ENCODE results near the gene PKNOX2. TPM values are rescaled to one million over a fixed set of nuclear protein-coding genes. Genes with fewer than 3 reads are reported as not detected.

Gene PKNOX2
- total RNA-seq, 4 donors from 2014 or later = 0.40 to 5.9 (median 1.1) TPM; not detected in 1

DNA sequence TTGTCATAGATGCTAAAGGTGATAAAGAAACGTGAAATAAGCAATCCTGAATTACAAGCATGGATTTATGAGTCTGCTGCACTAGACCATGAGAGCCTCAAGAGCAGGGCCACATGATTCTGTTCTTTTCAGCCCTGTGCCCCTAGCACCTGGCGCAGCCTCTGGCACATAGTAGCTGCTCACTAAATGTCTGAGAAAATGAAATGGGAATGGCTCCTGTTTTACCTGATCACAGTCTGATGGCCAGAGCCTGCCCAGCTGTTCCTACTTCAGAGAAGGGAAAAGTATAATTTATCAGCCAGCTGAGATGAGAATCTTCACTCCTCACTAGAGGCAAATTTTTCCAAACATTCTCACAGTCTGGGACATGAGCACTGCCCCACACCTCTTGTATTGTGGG, 10.7 kb upstream of the PKNOX2 start:
- DNase-seq = no peak
- no peak for TF ChIP-seq POLR2A (IDR thresholded peaks at IDR 0.05)
- TF ChIP-seq, protein P1, sequence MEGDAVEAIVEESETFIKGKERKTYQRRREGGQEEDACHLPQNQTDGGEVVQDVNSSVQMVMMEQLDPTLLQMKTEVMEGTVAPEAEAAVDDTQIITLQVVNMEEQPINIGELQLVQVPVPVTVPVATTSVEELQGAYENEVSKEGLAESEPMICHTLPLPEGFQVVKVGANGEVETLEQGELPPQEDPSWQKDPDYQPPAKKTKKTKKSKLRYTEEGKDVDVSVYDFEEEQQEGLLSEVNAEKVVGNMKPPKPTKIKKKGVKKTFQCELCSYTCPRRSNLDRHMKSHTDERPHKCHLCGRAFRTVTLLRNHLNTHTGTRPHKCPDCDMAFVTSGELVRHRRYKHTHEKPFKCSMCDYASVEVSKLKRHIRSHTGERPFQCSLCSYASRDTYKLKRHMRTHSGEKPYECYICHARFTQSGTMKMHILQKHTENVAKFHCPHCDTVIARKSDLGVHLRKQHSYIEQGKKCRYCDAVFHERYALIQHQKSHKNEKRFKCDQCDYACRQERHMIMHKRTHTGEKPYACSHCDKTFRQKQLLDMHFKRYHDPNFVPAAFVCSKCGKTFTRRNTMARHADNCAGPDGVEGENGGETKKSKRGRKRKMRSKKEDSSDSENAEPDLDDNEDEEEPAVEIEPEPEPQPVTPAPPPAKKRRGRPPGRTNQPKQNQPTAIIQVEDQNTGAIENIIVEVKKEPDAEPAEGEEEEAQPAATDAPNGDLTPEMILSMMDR (IDR thresholded peaks at IDR 0.05) = no peak
- Histone ChIP-seq H3K4me3 (no peak overlapping the region), H3K4me1 (no peaks in the 10 kb centered on the region), H3K27ac (no peak overlapping the region), H3K36me3 (no peaks in the 10 kb centered on the region), H3K27me3 (peaks cover 0 to 15% (median 0%) of the 10 kb centered on the region in 4 donors), H3K9me3 (no peaks in the 10 kb centered on the region)
- intact Hi-C loops (cut with DNase I) = no loop called here
- WGBS, 2 donors = 70 to 86% methylated on average over 2 of the region's 2 CpGs

DNA sequence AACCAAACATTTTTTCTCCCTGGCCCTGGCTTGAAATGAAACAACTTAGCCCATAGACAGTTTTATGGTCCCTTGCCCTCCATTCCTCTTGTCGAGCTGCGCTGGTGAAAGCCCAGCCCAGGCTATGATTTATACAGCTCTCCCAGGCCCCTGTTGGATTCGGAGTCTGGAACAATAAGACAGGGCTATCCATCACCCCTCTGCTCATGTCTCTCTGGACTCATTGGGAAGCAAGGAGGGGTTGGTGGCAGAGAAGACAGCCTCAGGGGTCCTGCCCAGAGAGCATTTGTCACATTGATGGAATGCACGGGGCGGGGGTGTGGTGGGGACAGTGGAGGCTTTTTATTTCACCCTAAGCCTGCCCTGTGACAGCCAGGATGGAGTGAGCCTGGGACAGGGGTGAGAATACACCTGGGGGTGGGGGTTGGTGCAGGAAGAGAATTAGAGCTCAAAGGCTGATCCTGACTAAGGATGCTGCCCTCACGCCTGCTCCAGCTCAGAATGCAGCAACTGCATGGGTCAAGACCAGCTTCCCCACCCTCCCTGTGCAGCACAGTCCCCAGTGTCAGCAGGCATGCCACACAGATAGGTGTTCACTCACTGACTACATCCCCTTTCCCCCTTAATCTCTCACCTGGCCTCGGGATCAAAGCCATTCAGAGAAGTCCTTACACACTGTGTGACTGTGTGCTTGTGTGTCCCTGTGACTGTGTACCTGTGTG, 10.0 kb upstream of the PKNOX2 start:
- H3K36me3 ChIP-seq = no peaks in the 10 kb centered on the region
- peaks cover 0 to 15% (median 0%) of the 10 kb centered on the region in 4 donors for H3K27me3 ChIP-seq
- no peaks in the 10 kb centered on the region for H3K9me3 ChIP-seq
- intact Hi-C loops (cut with DNase I) = no loop called here
- WGBS, 2 donors = 53 to 56% methylated on average over 5 of the region's 7 CpGs
- no peak for TF ChIP-seq POLR2A (IDR thresholded peaks at IDR 0.05)
- TF ChIP-seq, protein P1 (IDR thresholded peaks at IDR 0.05) = no peak
- no peak overlapping the region for H3K27ac ChIP-seq
- DNase-seq = no peak
- H3K4me3 ChIP-seq = no peak overlapping the region
- H3K4me1 ChIP-seq = no peaks in the 10 kb centered on the region

DNA sequence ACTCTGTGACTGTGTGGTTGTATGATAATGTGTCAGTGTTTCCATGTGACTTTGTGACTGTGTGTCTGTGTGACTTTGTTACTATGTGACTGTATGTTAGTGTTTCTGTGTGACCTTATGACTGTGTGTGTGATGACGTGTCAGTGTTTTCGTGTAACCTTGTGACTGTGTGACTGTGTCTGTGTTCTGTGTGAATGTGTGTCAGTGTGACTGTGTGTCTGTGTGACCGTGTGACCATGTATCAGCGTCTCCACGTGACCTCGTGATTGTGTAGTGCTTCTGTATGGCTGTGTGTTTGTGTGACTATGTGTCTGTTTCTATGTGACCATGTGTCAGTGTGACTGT, 9.5 kb upstream of the PKNOX2 start:
- TF ChIP-seq, protein P1 (IDR thresholded peaks at IDR 0.05) = no peak
- TF ChIP-seq POLR2A (IDR thresholded peaks at IDR 0.05) = no peak
- no peak for DNase-seq
- H3K4me3 ChIP-seq = no peak overlapping the region
- intact Hi-C loops (cut with DNase I) = no loop called here
- H3K4me1 ChIP-seq = no peaks in the 10 kb centered on the region
- no peak overlapping the region for H3K27ac ChIP-seq
- H3K27me3 ChIP-seq = peaks cover 0 to 15% (median 0%) of the 10 kb centered on the region in 4 donors
- WGBS, 2 donors = 87 to 93% methylated on average over 5 to 6 of the region's 6 CpGs
- no peaks in the 10 kb centered on the region for H3K9me3 ChIP-seq
- no peaks in the 10 kb centered on the region for H3K36me3 ChIP-seq

DNA sequence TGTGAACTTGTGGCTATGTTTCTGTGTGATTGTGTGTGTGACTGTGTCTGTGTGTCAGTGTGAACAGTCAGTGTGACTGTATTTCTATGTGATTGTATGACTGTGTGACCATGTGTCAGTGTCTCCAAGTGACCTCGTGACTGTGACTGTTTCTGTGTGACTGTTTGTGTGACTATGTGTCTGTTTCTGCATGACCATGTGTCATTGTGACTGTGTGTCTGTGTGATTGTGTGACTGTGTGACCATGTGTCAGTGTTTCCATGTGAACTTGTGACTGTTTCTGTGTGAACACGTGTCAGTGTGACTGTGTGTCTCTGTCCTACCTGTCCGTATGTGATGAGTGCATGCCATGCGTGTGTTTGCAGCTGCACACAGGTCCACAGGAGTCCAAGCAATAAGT, 8.8 kb upstream of the PKNOX2 start:
- H3K36me3 ChIP-seq = no peaks in the 10 kb centered on the region
- H3K4me1 ChIP-seq = no peaks in the 10 kb centered on the region
- intact Hi-C loops (cut with DNase I) = no loop called here
- no peak overlapping the region for H3K4me3 ChIP-seq
- H3K27ac ChIP-seq = no peak overlapping the region
- WGBS, 2 donors = 50 to 69% methylated on average over 1 to 4 of the region's 4 CpGs
- TF ChIP-seq POLR2A (IDR thresholded peaks at IDR 0.05) = no peak
- TF ChIP-seq, protein P1 (IDR thresholded peaks at IDR 0.05) = no peak
- no peaks in the 10 kb centered on the region for H3K9me3 ChIP-seq
- no peak for DNase-seq
- H3K27me3 ChIP-seq = peaks cover 0 to 15% (median 0%) of the 10 kb centered on the region in 4 donors

DNA sequence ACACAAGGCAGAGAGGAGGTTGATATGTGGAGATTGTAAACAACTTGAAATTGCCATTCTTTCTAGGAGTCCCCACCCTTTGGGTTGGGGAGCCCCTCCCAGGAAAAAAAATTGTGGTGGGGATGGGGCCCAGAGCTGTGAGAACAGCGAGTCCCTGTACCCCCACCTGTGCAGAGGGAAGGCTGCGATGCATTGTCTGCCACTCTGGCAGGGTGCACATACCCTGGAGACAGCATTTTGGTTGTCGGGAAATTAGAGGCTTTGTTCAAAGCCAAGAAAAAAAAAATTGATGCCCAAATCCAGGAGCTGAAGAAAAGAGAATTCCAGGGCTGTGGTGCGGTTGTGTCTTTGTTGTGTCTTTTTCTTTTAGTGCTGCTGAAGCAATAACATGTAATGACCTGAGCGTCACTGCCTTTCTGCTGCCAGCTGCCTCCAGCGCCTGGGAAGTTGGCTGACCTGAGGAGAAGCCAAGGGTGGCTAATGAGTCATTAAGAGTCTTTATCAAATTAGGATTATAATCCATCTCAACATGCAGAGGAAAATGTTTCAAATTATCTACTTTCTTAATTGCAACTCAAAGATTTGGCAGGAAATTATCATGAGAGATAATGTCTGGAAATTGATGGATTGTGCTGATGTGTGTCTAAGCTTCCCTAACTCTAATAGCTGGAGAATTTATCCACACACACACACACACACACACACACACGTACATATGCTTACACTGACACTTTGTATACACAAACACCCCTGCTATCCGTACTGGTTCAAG, 8.0 kb upstream of the PKNOX2 start:
- Histone ChIP-seq H3K4me3 (no peak overlapping the region), H3K36me3 (no peaks in the 10 kb centered on the region), H3K27ac (no peak overlapping the region), H3K9me3 (no peaks in the 10 kb centered on the region), H3K4me1 (no peaks in the 10 kb centered on the region), H3K27me3 (peaks cover 0 to 15% (median 0%) of the 10 kb centered on the region in 4 donors)
- intact Hi-C loops (cut with DNase I) = no loop called here
- 26 to 54% methylated on average over 8 of the region's 8 CpGs for WGBS, 2 donors
- TF ChIP-seq, protein P1 (IDR thresholded peaks at IDR 0.05) = no peak
- TF ChIP-seq POLR2A (IDR thresholded peaks at IDR 0.05) = no peak
- no peak for DNase-seq

All from esophagus squamous epithelium (tissue), 5 donors.